ENCODE measurements around the gene ATP11A.

ATP11A gene

GRCh38 chr13:112743451-112744167, 53.8 kb downstream of the ATP11A start:
- H3K79me2 ChIP-seq (ENCODE audit: low read length), result peaks cover 65% of the 10 kb centered on the region
- no peak overlapping the region for H3K4me2 ChIP-seq (ENCODE audit: low read depth, low read length)
- H4K20me1 ChIP-seq (ENCODE audit: insufficient read depth, low read length), result no peaks in the 10 kb centered on the region

GRCh38 chr13:112744168-112745021, 54.6 kb downstream of the ATP11A start:
- no peak overlapping the region for H3K4me3 ChIP-seq (ENCODE audit: low read length)
- H3K27me3 ChIP-seq (replicated peaks; ENCODE audit: insufficient read depth, low read length), result no peaks in the 10 kb centered on the region
- H3K9me2 ChIP-seq (replicated peaks; ENCODE audit: insufficient read depth, low read length), result no peaks in the 10 kb centered on the region
- H3K27ac ChIP-seq (ENCODE audit: low read length), result no peak overlapping the region
- no peak overlapping the region for H2AFZ ChIP-seq (ENCODE audit: low read length)
- no peak overlapping the region for H3K4me2 ChIP-seq (ENCODE audit: low read depth, low read length)
- no peak for DNase-seq
- H4K20me1 ChIP-seq (ENCODE audit: insufficient read depth, low read length), result no peaks in the 10 kb centered on the region
- H3K9ac ChIP-seq (ENCODE audit: low read length), result no peak overlapping the region
- no peaks in the 10 kb centered on the region for H3K9me3 ChIP-seq (replicated peaks; ENCODE audit: insufficient read depth, low read length)
- H3K36me3 ChIP-seq (replicated peaks; ENCODE audit: insufficient read depth, low read length), result no peaks in the 10 kb centered on the region
- no peaks in the 10 kb centered on the region for H3K4me1 ChIP-seq (ENCODE audit: low read length)
- no peaks in the 10 kb centered on the region for H3F3A ChIP-seq (ENCODE audit: insufficient read depth, low read length)
- TF ChIP-seq EZH2phosphoT487 (IDR thresholded peaks at IDR 0.05; ENCODE audit: low read length), result no peak
- TF ChIP-seq CTCF (IDR thresholded peaks at IDR 0.05; ENCODE audit: low read length), result no peak
- TF ChIP-seq EZH2 (optimal IDR thresholded peaks at IDR 0.05; ENCODE audit: low read depth, low read length), result no peak
- peaks cover 62% of the 10 kb centered on the region for H3K79me2 ChIP-seq (ENCODE audit: low read length)

More at GRCh38 chr13:112743451-112744167, 53.8 kb downstream of the ATP11A start:
- TF ChIP-seq EZH2 (optimal IDR thresholded peaks at IDR 0.05; ENCODE audit: low read depth, low read length) (no peak), CTCF (IDR thresholded peaks at IDR 0.05; ENCODE audit: low read length) (no peak), EZH2phosphoT487 (IDR thresholded peaks at IDR 0.05; ENCODE audit: low read length) (no peak)
- Histone ChIP-seq H3K9ac (ENCODE audit: low read length) (no peak overlapping the region), H3K9me3 (replicated peaks; ENCODE audit: insufficient read depth, low read length) (no peaks in the 10 kb centered on the region), H3K36me3 (replicated peaks; ENCODE audit: insufficient read depth, low read length) (no peaks in the 10 kb centered on the region), H3K4me1 (ENCODE audit: low read length) (no peaks in the 10 kb centered on the region), H3F3A (ENCODE audit: insufficient read depth, low read length) (no peaks in the 10 kb centered on the region), H3K27ac (ENCODE audit: low read length) (no peak overlapping the region), H2AFZ (ENCODE audit: low read length) (no peak overlapping the region), H3K9me2 (replicated peaks; ENCODE audit: insufficient read depth, low read length) (no peaks in the 10 kb centered on the region), H3K27me3 (replicated peaks; ENCODE audit: insufficient read depth, low read length) (no peaks in the 10 kb centered on the region), H3K4me3 (ENCODE audit: low read length) (no peak overlapping the region)
- no peak for DNase-seq

GRCh38 chr13:112746044-112746443, 56.2 kb downstream of the ATP11A start:
- no peaks in the 10 kb centered on the region for H3K9me3 ChIP-seq (replicated peaks; ENCODE audit: insufficient read depth, low read length)
- no peak overlapping the region for H3K27ac ChIP-seq (ENCODE audit: low read length)
- no peaks in the 10 kb centered on the region for H3K27me3 ChIP-seq (replicated peaks; ENCODE audit: insufficient read depth, low read length)
- no peaks in the 10 kb centered on the region for H3K9me2 ChIP-seq (replicated peaks; ENCODE audit: insufficient read depth, low read length)
- peaks cover 59% of the 10 kb centered on the region for H3K79me2 ChIP-seq (ENCODE audit: low read length)
- no peaks in the 10 kb centered on the region for H4K20me1 ChIP-seq (ENCODE audit: insufficient read depth, low read length)
- no peak overlapping the region for H3K9ac ChIP-seq (ENCODE audit: low read length)
- H2AFZ ChIP-seq (ENCODE audit: low read length), result no peak overlapping the region
- no peak for TF ChIP-seq EZH2phosphoT487 (IDR thresholded peaks at IDR 0.05; ENCODE audit: low read length)
- TF ChIP-seq CTCF (IDR thresholded peaks at IDR 0.05; ENCODE audit: low read length), result no peak
- TF ChIP-seq EZH2 (optimal IDR thresholded peaks at IDR 0.05; ENCODE audit: low read depth, low read length), result no peak
- no peak overlapping the region for H3K4me2 ChIP-seq (ENCODE audit: low read depth, low read length)
- no peak overlapping the region for H3K4me3 ChIP-seq (ENCODE audit: low read length)
- no peaks in the 10 kb centered on the region for H3K4me1 ChIP-seq (ENCODE audit: low read length)
- no peaks in the 10 kb centered on the region for H3K36me3 ChIP-seq (replicated peaks; ENCODE audit: insufficient read depth, low read length)
- H3F3A ChIP-seq (ENCODE audit: insufficient read depth, low read length), result no peaks in the 10 kb centered on the region
- no peak for DNase-seq
